ENCODE results near the gene SULT4A1. TPM values are rescaled to one million over a fixed set of nuclear protein-coding genes. Genes with fewer than 3 reads are reported as not detected.

Gene SULT4A1
- not detected in 2 replicates for total RNA-seq

GRCh38 chr22:43862074-43862881, at the start of gene SULT4A1:
SULT4A1 (minus strand) TSS chr22:43862513; CDS start chr22:43862382, 131 bp downstream.

GRCh38 chr22:43891360-43892182, 29.3 kb upstream of the SULT4A1 start, which contains the start of gene PNPLA5:
PNPLA5 (minus strand) TSS chr22:43892013; CDS start chr22:43891880, 133 bp downstream.

GRCh38 chr22:43812149-43812842, 50.0 kb downstream of the SULT4A1 start, which contains the start of gene EFCAB6:
EFCAB6 (minus strand) TSS chr22:43812305; CDS start chr22:43782318, 29,987 bp downstream.

Other genes with a start within 250 kb of the SULT4A1 start
- gene EFCAB6, start 50.2 kb downstream of the SULT4A1 start, total RNA-seq = 1.7 and 1.9 TPM in 2 replicates
- not detected in 2 replicates for gene PNPLA5, start 29.5 kb upstream of the SULT4A1 start, total RNA-seq
- gene PNPLA3, start 61.3 kb upstream of the SULT4A1 start, total RNA-seq = 3.5 and 4.9 TPM in 2 replicates
- gene SAMM50, start 92.9 kb upstream of the SULT4A1 start, total RNA-seq = 53.6 and 58.5 TPM in 2 replicates
- 36.9 and 74.1 TPM in 2 replicates for gene PARVB, start 161.8 kb upstream of the SULT4A1 start, total RNA-seq

Measured in myometrial cell (primary cell).